ENCODE measurements around the gene NIPBL.

- TF ChIP-seq EZH2 (IDR thresholded peaks at IDR 0.05; ENCODE audit: low read length, missing control alignments) = no peak
- TF ChIP-seq CTCF (conservative IDR thresholded peaks at IDR 0.05 in 1 of 2, IDR thresholded peaks at IDR 0.05 in 1 of 2; ENCODE audit: low read depth in 1 of 2, low read length in 2 of 2) = no peak
Measured at GRCh38 chr5:36934740-36935356, 58.3 kb downstream of the NIPBL start.
